AG09319 (cell line): ENCODE data around the gene NPFFR1.

Experiments
- DNase-seq: peaks from one replicate; pipeline ENCODE4 v3.0.0-alpha.2; 2010; ENCODE audit warnings: low read depth; ENCODE audit errors: extremely low read depth
- CTCF ChIP-seq: IDR thresholded peaks from 2 replicates; pipeline ENCODE4 v1.5.1; 2011; ENCODE audit warnings: low read depth, mild to moderate bottlenecking, inconsistent platforms, low read length, moderate library complexity

NPFFR1 gene

GRCh38 chr10:70306181-70306705, 22.4 kb upstream of the NPFFR1 start:
- DNase-seq: no peak
- TF ChIP-seq CTCF: no peak

DNA sequence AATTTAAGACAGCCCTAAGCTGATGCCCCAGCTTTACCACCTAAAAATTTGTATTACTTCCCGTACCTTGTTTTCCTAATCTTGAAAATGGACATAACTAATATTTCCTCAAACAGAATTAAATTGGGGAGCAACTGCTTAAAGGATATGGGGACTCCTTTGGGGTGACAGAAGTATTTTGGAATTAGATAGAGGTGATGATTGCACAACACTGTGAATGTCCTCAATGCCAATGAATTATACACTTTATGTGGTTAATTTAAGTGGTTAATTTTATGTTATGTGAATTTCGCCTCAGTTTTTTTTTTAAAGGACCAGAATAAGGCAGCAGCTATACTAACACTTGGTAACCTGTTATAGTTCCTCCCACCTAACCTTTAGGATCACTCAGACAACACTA, 19.9 kb upstream of the NPFFR1 start:
- DNase-seq: no peak
- no peak for TF ChIP-seq CTCF

- peak; percentile 53 for DNase-seq
Observed at GRCh38 chr10:70302292-70302691, 18.5 kb upstream of the NPFFR1 start.

GRCh38 chr10:70300908-70301597, 17.2 kb upstream of the NPFFR1 start:
- no peak for TF ChIP-seq CTCF
- no peak for DNase-seq

More at GRCh38 chr10:70302292-70302691, 18.5 kb upstream of the NPFFR1 start:
- TF ChIP-seq CTCF: no peak

DNA sequence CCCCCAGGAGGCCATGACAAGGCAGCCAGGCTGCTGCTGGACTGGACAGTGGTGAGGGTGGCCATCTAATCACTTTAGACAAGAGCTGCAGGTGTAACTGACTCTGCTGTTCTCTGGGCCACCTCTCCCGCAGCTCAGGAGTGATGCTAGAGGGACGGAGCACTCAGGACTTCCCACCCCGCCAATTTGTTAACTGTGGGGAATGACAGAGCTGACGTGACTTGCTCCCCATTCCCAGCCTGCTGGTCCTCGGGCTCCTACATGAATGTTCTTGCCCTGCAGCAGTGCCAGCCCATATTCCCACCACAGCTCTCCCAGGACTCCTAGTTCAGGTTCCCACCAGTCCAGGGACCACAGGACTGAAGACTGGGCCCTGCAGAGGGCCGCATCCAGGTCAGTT, 16.7 kb upstream of the NPFFR1 start:
- no peak for DNase-seq
- no peak for TF ChIP-seq CTCF

GRCh38 chr10:70299876-70300275, 16.1 kb upstream of the NPFFR1 start:
- no peak for TF ChIP-seq CTCF
- no peak for DNase-seq

- no peak for DNase-seq
- no peak for TF ChIP-seq CTCF
Observed at GRCh38 chr10:70298393-70298792, 14.6 kb upstream of the NPFFR1 start.
